GM13977 (cell line): Measurements from ENCODE around the gene FOLR1.
A peak's percentile ranks its signal among the peaks of the same experiment; 100 is the strongest.

ENCODE experiments used
- DNase-seq: peaks from one replicate; pipeline ENCODE4 v3.0.0; 2012; ENCODE audit warnings: low spot score
- in situ Hi-C: fragments of 300-500 bp; cut with MboI; formaldehyde crosslinking; loops from one replicate; pipeline ENCODE4 v1.12.0; 2022; ENCODE audit warnings: low sequenced_read_pairs, low pct_unique_long_range_greater_than_20kb, mixed read lengths, inconsistent platforms; ENCODE audit not compliant: unreplicated experiment
- TF ChIP-seq, protein P1 (sequence below): IDR thresholded peaks from 2 replicates; pipeline ENCODE4 v1.5.1; 2012; ENCODE audit warnings: mild to moderate bottlenecking, control low read depth; ENCODE audit not compliant: insufficient read depth; ENCODE audit errors: extremely low read depth, missing control alignments

The FOLR1 gene

DNA sequence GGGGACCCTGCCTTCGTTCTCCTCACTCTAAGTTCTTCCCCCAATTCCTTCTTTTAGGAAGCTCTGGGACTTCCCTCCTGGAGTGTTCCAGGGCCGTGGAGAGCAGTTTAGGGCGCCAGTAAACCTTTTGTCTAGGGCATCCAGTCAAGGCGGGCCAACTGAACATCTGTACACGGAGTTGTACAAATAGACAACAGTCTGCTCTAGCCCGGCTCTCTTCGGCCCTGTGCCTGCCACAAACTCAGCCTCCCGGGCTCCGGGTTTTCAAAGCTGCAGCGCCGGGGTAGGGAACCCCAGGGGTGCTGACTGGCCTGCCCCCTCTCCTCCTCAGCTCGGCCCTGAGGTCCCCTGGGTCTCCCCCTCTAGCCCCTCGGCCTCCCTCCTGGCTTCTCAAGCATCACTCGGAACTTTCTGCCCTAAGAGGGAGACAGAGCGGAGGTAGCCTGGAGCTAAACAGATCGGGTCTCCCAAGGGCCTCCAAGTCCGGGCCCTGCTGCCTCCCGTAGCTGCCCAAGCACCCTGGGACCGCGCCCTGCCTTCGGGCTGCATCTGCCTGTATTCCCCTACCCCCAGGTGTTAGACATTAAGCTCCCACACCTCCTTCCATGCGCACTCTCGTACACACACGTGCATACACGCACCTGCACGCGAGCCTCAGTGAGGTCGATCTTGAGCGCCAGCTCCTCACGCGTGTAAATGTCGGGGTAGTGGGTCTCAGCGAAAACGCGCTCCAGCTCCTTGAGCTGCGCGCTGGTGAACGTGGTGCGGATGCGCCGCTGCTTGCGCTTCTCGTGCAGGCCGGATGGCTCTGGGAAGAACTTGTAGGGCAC lies 48.7 kb downstream of the FOLR1 start:
- peak; percentile 67 for DNase-seq
- TF ChIP-seq, protein P1, sequence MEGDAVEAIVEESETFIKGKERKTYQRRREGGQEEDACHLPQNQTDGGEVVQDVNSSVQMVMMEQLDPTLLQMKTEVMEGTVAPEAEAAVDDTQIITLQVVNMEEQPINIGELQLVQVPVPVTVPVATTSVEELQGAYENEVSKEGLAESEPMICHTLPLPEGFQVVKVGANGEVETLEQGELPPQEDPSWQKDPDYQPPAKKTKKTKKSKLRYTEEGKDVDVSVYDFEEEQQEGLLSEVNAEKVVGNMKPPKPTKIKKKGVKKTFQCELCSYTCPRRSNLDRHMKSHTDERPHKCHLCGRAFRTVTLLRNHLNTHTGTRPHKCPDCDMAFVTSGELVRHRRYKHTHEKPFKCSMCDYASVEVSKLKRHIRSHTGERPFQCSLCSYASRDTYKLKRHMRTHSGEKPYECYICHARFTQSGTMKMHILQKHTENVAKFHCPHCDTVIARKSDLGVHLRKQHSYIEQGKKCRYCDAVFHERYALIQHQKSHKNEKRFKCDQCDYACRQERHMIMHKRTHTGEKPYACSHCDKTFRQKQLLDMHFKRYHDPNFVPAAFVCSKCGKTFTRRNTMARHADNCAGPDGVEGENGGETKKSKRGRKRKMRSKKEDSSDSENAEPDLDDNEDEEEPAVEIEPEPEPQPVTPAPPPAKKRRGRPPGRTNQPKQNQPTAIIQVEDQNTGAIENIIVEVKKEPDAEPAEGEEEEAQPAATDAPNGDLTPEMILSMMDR = no peak
- in situ Hi-C loops = no loop called here

DNA sequence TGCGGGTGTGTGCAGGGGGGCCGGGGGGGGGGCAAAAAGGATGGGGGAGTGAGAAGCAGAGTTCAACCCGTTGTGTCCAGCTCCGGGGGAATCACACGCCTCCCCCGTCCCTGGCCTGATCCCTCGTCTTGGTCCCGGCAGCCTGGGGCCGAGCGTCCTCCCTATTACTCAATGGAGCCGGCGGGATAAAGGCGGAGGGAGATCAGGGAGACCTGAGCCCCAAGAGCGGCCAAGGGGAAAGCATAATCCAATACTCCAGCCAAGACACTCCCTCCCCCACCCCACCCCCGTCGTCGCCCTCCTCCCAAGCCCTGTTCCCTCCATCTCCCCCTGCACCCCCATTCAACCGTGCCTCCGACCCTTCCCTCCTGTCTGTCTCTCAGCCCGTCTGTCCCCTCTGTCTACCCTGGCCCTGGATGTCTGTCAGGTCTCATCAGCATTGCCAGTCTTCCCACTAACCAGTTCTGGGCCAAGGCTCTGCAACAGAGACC lies 49.4 kb downstream of the FOLR1 start:
- in situ Hi-C loops = no loop called here
- TF ChIP-seq, protein P1 = no peak
- DNase-seq = peak; percentile 45

DNA sequence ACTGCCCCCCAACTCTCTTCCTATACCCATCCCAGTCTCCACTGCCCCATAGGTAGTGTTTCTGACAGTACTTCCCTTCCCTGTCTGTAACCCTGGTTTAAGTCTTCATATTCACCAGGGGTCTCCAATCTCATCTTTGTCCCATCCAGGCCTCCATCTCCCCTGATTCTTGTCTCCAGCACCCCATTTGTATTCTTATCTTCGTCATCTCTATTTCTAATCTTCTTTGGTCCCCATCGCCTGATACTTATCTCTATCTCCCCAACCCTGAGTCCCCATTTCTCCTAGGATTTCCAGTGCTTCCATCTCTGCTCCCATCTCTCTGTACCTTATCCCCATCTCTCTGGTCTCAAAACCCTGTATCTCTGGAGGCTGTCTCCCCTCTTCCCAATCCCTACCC lies 50.2 kb downstream of the FOLR1 start:
- TF ChIP-seq, protein P1 = no peak
- in situ Hi-C loops = no loop called here
- DNase-seq = peak; percentile 33

DNA sequence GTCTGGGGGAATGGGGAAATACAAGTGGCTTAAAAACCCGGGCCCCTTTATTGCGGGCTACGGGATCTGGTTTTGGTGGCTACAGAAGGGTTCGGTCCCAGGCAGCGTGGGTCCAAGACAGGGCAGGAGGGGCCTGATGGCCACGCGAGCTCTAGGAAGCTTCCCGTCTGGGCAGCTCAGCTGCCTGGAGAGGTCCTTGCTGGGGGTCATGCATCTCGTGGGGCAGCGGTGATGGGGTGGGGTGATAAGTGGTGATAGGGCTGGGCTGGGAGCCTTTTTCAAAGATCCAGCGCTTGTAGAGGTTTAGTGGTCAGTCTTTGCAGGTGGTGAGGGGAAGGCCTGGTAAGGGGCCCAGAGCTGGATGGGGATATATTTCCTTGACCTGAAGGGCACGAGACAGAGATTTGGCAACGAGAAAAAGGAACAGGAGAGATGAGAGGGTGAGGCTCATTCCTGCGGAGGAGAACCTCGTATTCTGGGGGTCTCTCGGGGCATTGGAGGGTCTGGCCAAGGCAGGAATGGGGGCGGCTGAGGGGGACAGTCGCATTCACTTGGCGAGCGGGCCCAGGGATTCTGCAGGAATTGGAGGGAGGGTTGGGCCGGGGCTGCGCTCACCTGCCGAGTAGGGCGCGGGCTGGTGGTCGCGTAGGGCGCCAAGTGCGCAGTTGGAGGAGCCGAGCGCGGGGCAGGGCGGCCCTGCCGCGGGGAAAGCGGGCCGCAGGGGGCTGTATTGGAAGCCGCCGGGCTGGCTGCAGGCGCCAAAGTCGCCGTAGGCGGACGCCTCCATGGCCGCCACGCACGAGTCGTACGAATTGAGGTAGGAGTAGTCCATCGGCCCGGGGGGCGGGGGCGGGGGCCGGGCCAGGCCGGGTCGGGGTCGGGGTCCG lies 51.5 kb downstream of the FOLR1 start:
- TF ChIP-seq, protein P1 = no peak
- in situ Hi-C loops = no loop called here
- peak; percentile 36 for DNase-seq

DNA sequence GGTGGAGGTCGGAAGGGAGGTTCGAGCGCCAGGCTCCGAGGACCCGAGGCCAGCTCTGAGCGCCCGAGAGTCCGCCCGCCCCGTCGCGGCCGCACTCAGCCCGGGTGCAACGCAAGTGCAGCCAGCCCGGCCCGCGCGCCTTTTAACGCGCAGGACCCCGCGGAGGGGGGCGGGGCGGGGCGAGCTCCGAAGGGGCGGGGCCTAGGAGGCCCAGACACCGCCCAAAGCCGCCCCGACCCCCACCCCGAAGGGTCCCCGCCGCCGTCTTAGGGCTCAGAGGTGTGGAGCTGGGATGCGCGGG lies 52.1 kb downstream of the FOLR1 start, which contains the start of gene PHOX2A:
PHOX2A (minus strand) TSS at position 117 of the 301 bp plus-strand sequence. CDS start 172 bp downstream, outside the sequence.
- DNase-seq = no peak
- in situ Hi-C loops = no loop called here
- TF ChIP-seq, protein P1 = no peak

DNA sequence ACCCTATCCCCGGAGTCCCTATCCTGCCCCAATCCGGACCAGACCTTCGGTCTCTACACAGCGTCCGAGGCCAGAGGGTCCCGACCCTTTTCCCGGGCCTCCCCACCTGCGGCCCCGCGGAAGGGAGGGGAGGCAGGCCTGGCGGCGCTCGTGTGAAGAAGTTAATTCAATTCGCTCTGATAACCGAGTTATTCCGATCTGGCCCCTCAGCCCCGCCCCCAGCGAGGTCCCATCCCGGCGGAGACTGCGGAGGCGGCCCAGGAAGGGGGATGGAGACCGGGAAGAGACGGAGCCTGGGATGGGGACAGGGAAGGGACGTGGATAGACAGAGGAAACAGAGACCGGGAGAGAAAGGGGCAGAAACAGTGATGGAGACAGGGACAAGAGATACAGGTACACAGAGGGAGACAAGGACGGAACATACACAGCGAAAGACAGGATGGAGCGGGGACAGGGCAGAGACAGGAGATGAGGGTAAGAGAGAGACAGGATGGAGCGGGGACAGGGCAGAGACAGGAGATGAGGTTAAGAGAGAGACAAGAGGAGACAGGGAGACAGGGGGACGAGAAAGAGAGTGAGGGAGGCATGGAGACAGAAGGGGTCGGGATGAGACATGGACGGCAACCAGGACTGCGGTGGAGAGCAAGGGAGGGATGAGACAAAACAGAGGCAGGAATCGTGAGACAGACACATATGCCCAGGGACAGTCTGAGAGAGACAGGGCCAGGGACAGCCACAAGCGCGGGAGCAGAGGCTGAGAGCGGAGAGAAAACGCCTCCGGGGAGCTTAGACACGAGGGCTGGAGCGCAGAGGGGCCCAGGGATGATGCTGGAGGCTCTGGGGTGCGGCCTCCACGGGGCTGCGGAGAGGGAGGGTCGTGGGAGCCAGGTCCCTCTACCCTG lies 52.7 kb downstream of the FOLR1 start:
- TF ChIP-seq, protein P1 = no peak
- peak; percentile 43 for DNase-seq
- in situ Hi-C loops = no loop called here
